Neural cell (in vitro differentiated cells): ENCODE data around the gene SLC2A1. TPM values are rescaled to one million over a fixed set of nuclear protein-coding genes. Genes with fewer than 3 reads are reported as not detected.

Experiments used
- H2AFZ ChIP-seq: fragments of 200-600, 300-800 bp; sonication (generic), shearing (Covaris generic); 2 replicates; pipeline ENCODE4 v1.6.0; 2014; ENCODE audit warnings: low read depth, mild to moderate bottlenecking, antibody characterized with exemption, low read length, moderate library complexity
- H3F3A ChIP-seq: fragments of 200-600 bp; shearing (Covaris generic); 2 replicates; pipeline ENCODE4 v1.6.1; 2016; ENCODE audit warnings: mild to moderate bottlenecking, moderate library complexity, mixed read lengths, antibody characterized with exemption, low read length; ENCODE audit not compliant: insufficient read depth, poor library complexity, severe bottlenecking
- H3K27ac ChIP-seq: fragments of 200-600, 300-800 bp; sonication (generic), shearing (Covaris generic); 2 replicates; pipeline ENCODE4 v1.5.1; 2014; ENCODE audit warnings: mild to moderate bottlenecking, low read length, moderate library complexity
- H3K27me3 ChIP-seq: fragments of 300-800, 200-600 bp; sonication (generic), shearing (Covaris generic); 2 replicates; pipeline ENCODE4 v1.6.0; 2014; ENCODE audit warnings: mild to moderate bottlenecking, low read depth, low read length, moderate library complexity; ENCODE audit not compliant: insufficient read depth
- H3K36me3 ChIP-seq: fragments of 300-800, 200-600 bp; sonication (generic), shearing (Covaris generic); 2 replicates; pipeline ENCODE4 v1.5.1; 2014; ENCODE audit warnings: mild to moderate bottlenecking, antibody characterized with exemption, low read length, moderate library complexity; ENCODE audit not compliant: insufficient read depth
- H3K4me2 ChIP-seq: fragments of 300-800, 200-600 bp; sonication (generic), shearing (Covaris generic); 2 replicates; pipeline ENCODE4 v1.6.0; 2014; ENCODE audit warnings: mild to moderate bottlenecking, low read length
- H3K4me3 ChIP-seq: fragments of 300-800, 200-600 bp; sonication (generic), shearing (Covaris generic); 2 replicates; pipeline ENCODE4 v1.5.1; 2014; ENCODE audit warnings: mild to moderate bottlenecking, low read length, moderate library complexity
- H3K79me2 ChIP-seq: fragments of 200-600 bp; shearing (Covaris generic); replicated peaks from 2 replicates; pipeline ENCODE4 v1.6.0; 2014; ENCODE audit warnings: mild to moderate bottlenecking, low read length, moderate library complexity; ENCODE audit not compliant: insufficient read depth
- H3K9ac ChIP-seq: fragments of 300-800, 200-600 bp; sonication (generic), shearing (Covaris generic); 2 replicates; pipeline ENCODE4 v1.6.1; 2016; ENCODE audit warnings: mild to moderate bottlenecking, low read length, mixed read lengths
- H3K9me2 ChIP-seq: fragments of 200-600 bp; shearing (Covaris generic); 2 replicates; pipeline ENCODE4 v1.6.1; 2016; ENCODE audit warnings: mild to moderate bottlenecking, low read length, mixed read lengths; ENCODE audit not compliant: insufficient read depth
- H3K9me3 ChIP-seq: fragments of 200-600, 300-800 bp; sonication (generic), shearing (Covaris generic); 2 replicates; pipeline ENCODE4 v1.6.1; 2016; ENCODE audit warnings: mild to moderate bottlenecking, mixed run types, low read length, moderate library complexity, mixed read lengths
- H4K20me1 ChIP-seq: fragments of 200-600 bp; shearing (Covaris generic); 2 replicates; pipeline ENCODE4 v1.6.1; 2016; ENCODE audit warnings: mild to moderate bottlenecking, mixed run types; ENCODE audit not compliant: insufficient read depth
- EP300 ChIP-seq: fragments of 450-650 bp; conservative IDR thresholded peaks from 2 replicates; pipeline ENCODE4 v1.6.1; 2014; ENCODE audit warnings: antibody characterized with exemption, mild to moderate bottlenecking, moderate library complexity; ENCODE audit not compliant: poor library complexity, severe bottlenecking
- EZH2 ChIP-seq: fragments of 200-600, 300-800 bp; shearing (Covaris generic), sonication (generic); IDR thresholded peaks from 2 replicates; pipeline ENCODE4 v1.6.1; 2014; ENCODE audit warnings: antibody characterized with exemption, low read length, borderline replicate concordance, mild to moderate bottlenecking; ENCODE audit not compliant: insufficient read depth, poor library complexity, severe bottlenecking
- MXI1 ChIP-seq: fragments of 450-650 bp; conservative IDR thresholded peaks from 2 replicates; pipeline ENCODE4 v1.6.1; 2014; ENCODE audit warnings: antibody characterized with exemption, mild to moderate bottlenecking; ENCODE audit not compliant: poor library complexity, severe bottlenecking
- POLR2AphosphoS5 ChIP-seq: IDR thresholded peaks from 2 replicates; pipeline ENCODE4 v1.6.1; 2012
- RAD21 ChIP-seq: fragments of 450-650 bp; conservative IDR thresholded peaks from 2 replicates; pipeline ENCODE4 v1.6.1; 2014; ENCODE audit warnings: antibody characterized with exemption, mild to moderate bottlenecking, moderate library complexity
- SMC3 ChIP-seq: fragments of 450-650 bp; conservative IDR thresholded peaks from 2 replicates; pipeline ENCODE4 v1.6.1; 2014; ENCODE audit warnings: antibody characterized with exemption, mild to moderate bottlenecking, moderate library complexity; ENCODE audit not compliant: poor library complexity
- TAF1 ChIP-seq: IDR thresholded peaks from 2 replicates; pipeline ENCODE4 v1.6.1; 2012; ENCODE audit warnings: low read depth
- polyA plus RNA-seq: library from polyadenylated mRNA; depleted of rRNA; stranded (reverse); fragments of >200 nt; gene quantifications from 2 replicates; pipeline ENCODE4 v1.2.3, GENCODE V29; 2014
- TF ChIP-seq, protein P1 (sequence below): IDR thresholded peaks from 2 replicates; pipeline ENCODE4 v1.6.1; 2012; ENCODE audit warnings: borderline replicate concordance
- TF ChIP-seq, protein P2 (sequence below): fragments of 450-650 bp; IDR thresholded peaks from 2 replicates; pipeline ENCODE4 v1.5.1; 2014; ENCODE audit warnings: antibody characterized with exemption, mild to moderate bottlenecking, moderate library complexity; ENCODE audit not compliant: poor library complexity, severe bottlenecking

Gene SLC2A1
- polyA plus RNA-seq, 1 donor from 2014 or later, result 39.4 TPM

DNA sequence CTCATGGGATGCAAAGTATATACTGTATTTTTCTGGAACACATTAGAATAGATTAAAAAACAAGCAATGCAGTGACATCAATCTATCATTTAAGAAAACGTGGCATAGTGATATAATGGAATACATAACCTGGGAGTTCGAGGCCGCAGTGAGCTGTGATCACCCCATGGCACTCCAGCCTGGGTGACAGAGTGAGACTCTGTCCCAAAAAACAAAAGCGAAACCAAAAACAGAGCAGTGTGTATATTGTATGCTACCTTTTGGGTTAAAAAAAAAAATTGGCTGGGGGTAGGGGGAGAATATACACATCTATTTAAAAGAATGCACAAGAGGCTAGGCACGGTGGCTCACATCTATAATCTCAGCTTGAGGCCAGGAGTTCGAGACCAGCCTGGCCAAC lies 13.5 kb downstream of the SLC2A1 start:
- no peaks in the 10 kb centered on the region for H3F3A ChIP-seq
- no peaks in the 10 kb centered on the region for H3K36me3 ChIP-seq
- H3K4me2 ChIP-seq, result no peak overlapping the region
- peaks cover 41% of the 10 kb centered on the region for H3K79me2 ChIP-seq
- no peak overlapping the region for H3K4me3 ChIP-seq
- no peaks in the 10 kb centered on the region for H3K9me2 ChIP-seq
- H2AFZ ChIP-seq, result no peak overlapping the region
- H3K9ac ChIP-seq, result no peak overlapping the region
- no peaks in the 10 kb centered on the region for H3K9me3 ChIP-seq
- no peak overlapping the region for H3K27ac ChIP-seq
- no peaks in the 10 kb centered on the region for H4K20me1 ChIP-seq
- no peaks in the 10 kb centered on the region for H3K27me3 ChIP-seq
- TF ChIP-seq RAD21 (no peak), POLR2AphosphoS5 (no peak), EZH2 (no peak), EP300 (no peak), TAF1 (no peak), SMC3 (no peak), MXI1 (no peak)
- TF ChIP-seq, protein P1, sequence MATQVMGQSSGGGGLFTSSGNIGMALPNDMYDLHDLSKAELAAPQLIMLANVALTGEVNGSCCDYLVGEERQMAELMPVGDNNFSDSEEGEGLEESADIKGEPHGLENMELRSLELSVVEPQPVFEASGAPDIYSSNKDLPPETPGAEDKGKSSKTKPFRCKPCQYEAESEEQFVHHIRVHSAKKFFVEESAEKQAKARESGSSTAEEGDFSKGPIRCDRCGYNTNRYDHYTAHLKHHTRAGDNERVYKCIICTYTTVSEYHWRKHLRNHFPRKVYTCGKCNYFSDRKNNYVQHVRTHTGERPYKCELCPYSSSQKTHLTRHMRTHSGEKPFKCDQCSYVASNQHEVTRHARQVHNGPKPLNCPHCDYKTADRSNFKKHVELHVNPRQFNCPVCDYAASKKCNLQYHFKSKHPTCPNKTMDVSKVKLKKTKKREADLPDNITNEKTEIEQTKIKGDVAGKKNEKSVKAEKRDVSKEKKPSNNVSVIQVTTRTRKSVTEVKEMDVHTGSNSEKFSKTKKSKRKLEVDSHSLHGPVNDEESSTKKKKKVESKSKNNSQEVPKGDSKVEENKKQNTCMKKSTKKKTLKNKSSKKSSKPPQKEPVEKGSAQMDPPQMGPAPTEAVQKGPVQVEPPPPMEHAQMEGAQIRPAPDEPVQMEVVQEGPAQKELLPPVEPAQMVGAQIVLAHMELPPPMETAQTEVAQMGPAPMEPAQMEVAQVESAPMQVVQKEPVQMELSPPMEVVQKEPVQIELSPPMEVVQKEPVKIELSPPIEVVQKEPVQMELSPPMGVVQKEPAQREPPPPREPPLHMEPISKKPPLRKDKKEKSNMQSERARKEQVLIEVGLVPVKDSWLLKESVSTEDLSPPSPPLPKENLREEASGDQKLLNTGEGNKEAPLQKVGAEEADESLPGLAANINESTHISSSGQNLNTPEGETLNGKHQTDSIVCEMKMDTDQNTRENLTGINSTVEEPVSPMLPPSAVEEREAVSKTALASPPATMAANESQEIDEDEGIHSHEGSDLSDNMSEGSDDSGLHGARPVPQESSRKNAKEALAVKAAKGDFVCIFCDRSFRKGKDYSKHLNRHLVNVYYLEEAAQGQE, result no peak
- TF ChIP-seq, protein P2, sequence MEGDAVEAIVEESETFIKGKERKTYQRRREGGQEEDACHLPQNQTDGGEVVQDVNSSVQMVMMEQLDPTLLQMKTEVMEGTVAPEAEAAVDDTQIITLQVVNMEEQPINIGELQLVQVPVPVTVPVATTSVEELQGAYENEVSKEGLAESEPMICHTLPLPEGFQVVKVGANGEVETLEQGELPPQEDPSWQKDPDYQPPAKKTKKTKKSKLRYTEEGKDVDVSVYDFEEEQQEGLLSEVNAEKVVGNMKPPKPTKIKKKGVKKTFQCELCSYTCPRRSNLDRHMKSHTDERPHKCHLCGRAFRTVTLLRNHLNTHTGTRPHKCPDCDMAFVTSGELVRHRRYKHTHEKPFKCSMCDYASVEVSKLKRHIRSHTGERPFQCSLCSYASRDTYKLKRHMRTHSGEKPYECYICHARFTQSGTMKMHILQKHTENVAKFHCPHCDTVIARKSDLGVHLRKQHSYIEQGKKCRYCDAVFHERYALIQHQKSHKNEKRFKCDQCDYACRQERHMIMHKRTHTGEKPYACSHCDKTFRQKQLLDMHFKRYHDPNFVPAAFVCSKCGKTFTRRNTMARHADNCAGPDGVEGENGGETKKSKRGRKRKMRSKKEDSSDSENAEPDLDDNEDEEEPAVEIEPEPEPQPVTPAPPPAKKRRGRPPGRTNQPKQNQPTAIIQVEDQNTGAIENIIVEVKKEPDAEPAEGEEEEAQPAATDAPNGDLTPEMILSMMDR, result no peak

DNA sequence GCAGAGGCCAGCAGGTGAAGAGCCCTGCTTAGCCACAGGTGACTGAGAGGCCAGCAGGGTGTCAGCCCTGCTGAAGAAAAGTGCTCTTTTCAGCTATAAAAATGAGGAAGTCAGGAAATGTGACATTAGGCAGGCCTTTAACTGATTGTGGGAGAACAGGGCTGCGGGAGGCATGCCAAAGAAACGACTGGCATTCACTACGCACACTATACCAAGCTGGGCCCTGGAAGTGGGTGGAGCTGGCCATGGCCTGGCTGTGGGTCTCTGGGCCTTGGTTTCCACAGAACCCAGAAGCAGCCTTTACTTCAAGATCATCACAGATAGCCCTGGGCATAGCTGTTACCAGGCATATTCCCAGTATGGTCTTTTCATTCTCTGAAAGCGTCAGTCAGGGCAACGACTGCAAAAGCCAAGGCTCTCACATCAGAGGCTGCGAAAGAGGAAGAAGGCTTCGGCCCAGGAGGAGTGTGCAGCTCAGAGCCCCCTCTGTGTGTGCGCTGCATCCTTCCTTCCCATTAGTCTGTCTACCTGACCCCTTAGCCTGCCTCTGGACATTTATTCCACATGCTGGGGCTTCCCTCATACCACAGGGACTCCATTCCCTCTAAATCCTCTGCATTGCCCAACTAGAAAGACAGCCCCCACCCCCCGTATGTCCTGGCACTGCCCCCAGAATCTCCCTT lies 14.3 kb downstream of the SLC2A1 start:
- no peaks in the 10 kb centered on the region for H3K9me2 ChIP-seq
- H3K9ac ChIP-seq, result no peak overlapping the region
- no peaks in the 10 kb centered on the region for H3K36me3 ChIP-seq
- no peaks in the 10 kb centered on the region for H4K20me1 ChIP-seq
- no peaks in the 10 kb centered on the region for H3F3A ChIP-seq
- H3K27ac ChIP-seq, result no peak overlapping the region
- no peak overlapping the region for H2AFZ ChIP-seq
- H3K4me2 ChIP-seq, result no peak overlapping the region
- no peak overlapping the region for H3K4me3 ChIP-seq
- no peaks in the 10 kb centered on the region for H3K9me3 ChIP-seq
- no peaks in the 10 kb centered on the region for H3K27me3 ChIP-seq
- H3K79me2 ChIP-seq, result peaks cover 37% of the 10 kb centered on the region
- TF ChIP-seq MXI1 (no peak), EZH2 (no peak), POLR2AphosphoS5 (no peak), EP300 (no peak), TAF1 (no peak), RAD21 (no peak)
- TF ChIP-seq, protein P2, result no peak
